ENCODE data around the gene CATSPERE.

The CATSPERE gene

GRCh38 chr1:244645414-244645813 lies 184.3 kb downstream of the CATSPERE start:
- no peak for TF ChIP-seq CTCF (IDR thresholded peaks at IDR 0.05)
- H3K9me3 Mint-ChIP-seq = peaks cover 26% of the 10 kb centered on the region
- H3K4me3 Mint-ChIP-seq = no peak overlapping the region
- DNase-seq = no peak
- H3K4me1 Mint-ChIP-seq = no peaks in the 10 kb centered on the region
- peaks cover 5% of the 10 kb centered on the region for H3K36me3 Mint-ChIP-seq (ENCODE audit: low read depth)
- H3K27ac Mint-ChIP-seq = no peak overlapping the region
- H3K27me3 Mint-ChIP-seq (ENCODE audit: low read depth, poor library complexity) = peaks cover 15% of the 10 kb centered on the region

GRCh38 chr1:244645890-244646289 lies 184.8 kb downstream of the CATSPERE start:
- Mint-ChIP-seq H3K36me3 (ENCODE audit: low read depth) (peaks cover 5% of the 10 kb centered on the region), H3K27ac (no peak overlapping the region), H3K4me1 (no peaks in the 10 kb centered on the region), H3K4me3 (no peak overlapping the region), H3K9me3 (peaks cover 26% of the 10 kb centered on the region), H3K27me3 (ENCODE audit: low read depth, poor library complexity) (peaks cover 18% of the 10 kb centered on the region)
- TF ChIP-seq CTCF (IDR thresholded peaks at IDR 0.05) = no peak
- no peak for DNase-seq

GRCh38 chr1:244647819-244648218 lies 186.7 kb downstream of the CATSPERE start:
- no peak overlapping the region for H3K27ac Mint-ChIP-seq
- peaks cover 5% of the 10 kb centered on the region for H3K36me3 Mint-ChIP-seq (ENCODE audit: low read depth)

GRCh38 chr1:244651956-244652622 lies 191.0 kb downstream of the CATSPERE start:
- H3K36me3 Mint-ChIP-seq (ENCODE audit: low read depth) = peaks cover 8% of the 10 kb centered on the region
- H3K27ac Mint-ChIP-seq = no peak overlapping the region
- DNase-seq = no peak
- peaks cover 1% of the 10 kb centered on the region for H3K9me3 Mint-ChIP-seq
- H3K4me1 Mint-ChIP-seq = peaks cover 11% of the 10 kb centered on the region
- no peak for TF ChIP-seq CTCF (IDR thresholded peaks at IDR 0.05)
- H3K4me3 Mint-ChIP-seq = peak overlapping the region; percentile 86
- H3K27me3 Mint-ChIP-seq (ENCODE audit: low read depth, poor library complexity) = peaks cover 15% of the 10 kb centered on the region

More at GRCh38 chr1:244647819-244648218, 186.7 kb downstream of the CATSPERE start:
- no peak for TF ChIP-seq CTCF (IDR thresholded peaks at IDR 0.05)
- Mint-ChIP-seq H3K4me1 (peaks cover 11% of the 10 kb centered on the region), H3K4me3 (no peak overlapping the region), H3K27me3 (ENCODE audit: low read depth, poor library complexity) (peaks cover 15% of the 10 kb centered on the region), H3K9me3 (peaks cover 26% of the 10 kb centered on the region)
- DNase-seq = no peak

- H3K9me3 Mint-ChIP-seq = peaks cover 8% of the 10 kb centered on the region
- H3K27me3 Mint-ChIP-seq (ENCODE audit: low read depth, poor library complexity) = peaks cover 15% of the 10 kb centered on the region
- peak; percentile 38 for TF ChIP-seq CTCF (IDR thresholded peaks at IDR 0.05)
- peaks cover 16% of the 10 kb centered on the region for H3K36me3 Mint-ChIP-seq (ENCODE audit: low read depth)
- H3K27ac Mint-ChIP-seq = no peak within 1 kb of the TSS
- H3K4me1 Mint-ChIP-seq = peaks cover 11% of the 10 kb centered on the region
- DNase-seq = peak; percentile 95
- peak within 1 kb of the TSS; percentile 86 for H3K4me3 Mint-ChIP-seq
Measured at GRCh38 chr1:244652623-244653438, 191.8 kb downstream of the CATSPERE start, which contains the start of gene DESI2. Gene DESI2, plus strand, starts transcription at chr1:244653126. Its CDS starts 188 bp downstream, at chr1:244653314.
